T-helper 1 cell treated with Interleukin-12 subunit alpha and Interleukin-12 subunit beta and Interleukin-4 antibody, amounts not matched to agents 30 ng/mL and 1 ng/mL, for 36 hours (primary cell): ENCODE data around the gene CEP43. TPM values are rescaled to one million over a fixed set of nuclear protein-coding genes. Genes with fewer than 3 reads are reported as not detected.

Source experiments
- total RNA-seq: library from RNA; stranded (reverse); gene quantifications from 2 replicates; pipeline ENCODE4 v1.2.3, GENCODE V29; 2022

The CEP43 gene
- total RNA-seq, 1 donor from 2014 or later: 13.7 TPM

Other genes starting within 250 kb of the CEP43 start
- gene RNASET2, start 42.8 kb upstream of the CEP43 start, total RNA-seq: 143 and 163 TPM in 2 replicates
- 0.42 and 0.49 TPM in 2 replicates for gene CCR6, start 123.7 kb downstream of the CEP43 start, total RNA-seq
- gene GPR31, start 158.6 kb downstream of the CEP43 start, total RNA-seq: not detected in 2 replicates